ENCODE measurements around the gene THSD4.

- no peak for TF ChIP-seq CTCF (IDR thresholded peaks at IDR 0.05; ENCODE audit: insufficient read depth, low read depth, low read length)
- TF ChIP-seq EZH2 (IDR thresholded peaks at IDR 0.05; ENCODE audit: insufficient read depth, low read length), result no peak
These were observed 488 bp downstream of the THSD4 start for GRCh38 chr15:71115567-71116351.
